Activated B cell treated with CpG ODN at 0.5 μM for 24 hours (primary cell): Measurements from ENCODE around the gene PIGO. TPM values are rescaled to one million over a fixed set of nuclear protein-coding genes. Genes with fewer than 3 reads are reported as not detected.
A peak's percentile ranks its signal among the peaks of the same experiment; 100 is the strongest.

Source experiments
- ATAC-seq: fragments of 200-7000 bp; cut with Tn5 transposase; one replicate; pipeline ENCODE4 v1.10.0; 2021; ENCODE audit warnings: low read depth, mild to moderate bottlenecking, moderate library complexity
- CTCF ChIA-PET: fragments of 350-600 bp; sonication (Branson Sonifier 250); formaldehyde crosslinking; loops from one replicate; lab custom pipeline; 2021; ENCODE audit warnings: antibody characterized with exemption; lab: Charles Lee
- POLR2A ChIA-PET: fragments of 350-600 bp; sonication (Branson Sonifier 250); formaldehyde crosslinking; loops from one replicate; lab custom pipeline; 2021; ENCODE audit warnings: antibody characterized with exemption; lab: Charles Lee
- DNase-seq: peaks from one replicate; pipeline ENCODE4 v3.0.0; 2022
- H3K27ac Mint-ChIP-seq: one replicate; pipeline ENCODE4 v1.8.0; 2020; ENCODE audit warnings: mixed read lengths
- H3K27me3 Mint-ChIP-seq: one replicate; pipeline ENCODE4 v1.8.0; 2021; ENCODE audit warnings: mixed read lengths
- H3K36me3 Mint-ChIP-seq: one replicate; pipeline ENCODE4 v1.8.0; 2021; ENCODE audit warnings: low read depth, mixed read lengths
- H3K4me1 Mint-ChIP-seq: one replicate; pipeline ENCODE4 v1.8.0; 2021; ENCODE audit warnings: mixed read lengths
- H3K4me3 Mint-ChIP-seq: one replicate; pipeline ENCODE4 v1.8.0; 2020; ENCODE audit warnings: mild to moderate bottlenecking, mixed read lengths
- H3K9me3 Mint-ChIP-seq: one replicate; pipeline ENCODE4 v1.8.0; 2020; ENCODE audit warnings: mixed read lengths
- CTCF ChIP-seq: fragments of 200-600 bp; IDR thresholded peaks from one replicate; pipeline ENCODE4 v1.8.0; 2022; ENCODE audit warnings: antibody characterized with exemption, mild to moderate bottlenecking
- intact Hi-C: fragments of 100-400 bp; cut with micrococcal nuclease; formaldehyde crosslinking; loops from one replicate; pipeline ENCODE4 v1.15.1; 2024
- total RNA-seq: library from RNA; stranded (reverse); gene quantifications from 2 replicates; pipeline ENCODE4 v1.2.3, GENCODE V29; 2022

Gene PIGO
- total RNA-seq, 1 donor from 2014 or later = 34.1 TPM

- intact Hi-C loops = no loop called here
- no peak for DNase-seq
- Mint-ChIP-seq H3K4me1 (peaks cover 43% of the 10 kb centered on the region), H3K9me3 (no peaks in the 10 kb centered on the region), H3K27me3 (no peaks in the 10 kb centered on the region), H3K4me3 (peak overlapping the region; percentile 89), H3K36me3 (peaks cover 38% of the 10 kb centered on the region), H3K27ac (peak overlapping the region; percentile 93)
- no peak for TF ChIP-seq CTCF
- no peak for ATAC-seq
- ChIA-PET CTCF (no interaction called here), POLR2A (no interaction called here)
These were observed 23.1 kb downstream of the PIGO start for GRCh38 chr9:35073279-35073612.

GRCh38 chr9:35072461-35073278, 23.7 kb downstream of the PIGO start, which contains the start of gene VCP:
Gene VCP (minus strand): TSS chr9:35072625. CDS start chr9:35072353, 272 bp downstream.
- CTCF ChIA-PET = interaction anchor here (1.0 to 2.9 kb wide), 4 partner anchors 22 to 173 kb away, joined by 3 to 22 read pairs (median 8); partner anchors contain the start of genes PIGO and STOML2
- no peak for TF ChIP-seq CTCF
- Mint-ChIP-seq H3K27ac (peak within 1 kb of the TSS; percentile 93), H3K4me3 (peak within 1 kb of the TSS; percentile 89), H3K4me1 (peaks cover 44% of the 10 kb centered on the region), H3K27me3 (no peaks in the 10 kb centered on the region), H3K36me3 (peaks cover 44% of the 10 kb centered on the region), H3K9me3 (no peaks in the 10 kb centered on the region)
- POLR2A ChIA-PET = interaction anchor here (0.5 to 2.6 kb wide), 19 partner anchors 10 to 756 kb away, joined by 3 to 47 read pairs (median 6); partner anchors contain the start of genes ATOSB, DNAJB5, FAM221B and GALT
- intact Hi-C loops = loop anchor here (1.0 kb wide), 9 partner anchors 8 to 743 kb away; partner anchors contain the start of genes CREB3, DNAJB5, HINT2 and PIGO
- ATAC-seq (peak; percentile 86), DNase-seq (peak; percentile 88)

- Mint-ChIP-seq H3K9me3 (no peaks in the 10 kb centered on the region), H3K36me3 (peaks cover 51% of the 10 kb centered on the region), H3K27me3 (no peaks in the 10 kb centered on the region), H3K4me3 (peak overlapping the region; percentile 89), H3K27ac (peak overlapping the region; percentile 93), H3K4me1 (peaks cover 51% of the 10 kb centered on the region)
- peak; percentile 63 for ATAC-seq
- intact Hi-C loops = loop anchor here (1.0 kb wide), 9 partner anchors 8 to 743 kb away; partner anchors contain the start of genes CREB3, DNAJB5, HINT2 and PIGO
- POLR2A ChIA-PET = interaction anchor here (0.5 to 2.6 kb wide), 23 partner anchors 8 to 1024 kb away, joined by 3 to 47 read pairs (median 4); partner anchors contain the start of genes ATOSB, DNAJB5, FAM221B and FANCG
- peak; percentile 80 for DNase-seq
- CTCF ChIA-PET = interaction anchor here (1.0 to 2.9 kb wide), 7 partner anchors 8 to 172 kb away, joined by 3 to 22 read pairs (median 6); partner anchors contain the start of genes FANCG, PIGO and STOML2
- no peak for TF ChIP-seq CTCF
These were observed 24.5 kb downstream of the PIGO start for GRCh38 chr9:35071814-35072460.

GRCh38 chr9:35070823-35071813, 25.3 kb downstream of the PIGO start:
- no peaks in the 10 kb centered on the region for H3K27me3 Mint-ChIP-seq
- ChIA-PET POLR2A (interaction anchor here (0.5 to 2.6 kb wide), 19 partner anchors 9 to 1023 kb away, joined by 3 to 47 read pairs (median 8); partner anchors contain the start of genes ATOSB, DNAJB5, FANCG and PIGO), CTCF (interaction anchor here (1.2 to 2.9 kb wide), 5 partner anchors 9 to 172 kb away, joined by 3 to 22 read pairs (median 10); partner anchors contain the start of genes FANCG and PIGO)
- intact Hi-C loops = no loop called here
- H3K4me3 Mint-ChIP-seq = peak overlapping the region; percentile 89
- H3K4me1 Mint-ChIP-seq = peaks cover 55% of the 10 kb centered on the region
- no peak for DNase-seq
- H3K36me3 Mint-ChIP-seq = peaks cover 57% of the 10 kb centered on the region
- H3K9me3 Mint-ChIP-seq = no peaks in the 10 kb centered on the region
- no peak for TF ChIP-seq CTCF
- no peak for ATAC-seq
- H3K27ac Mint-ChIP-seq = peak overlapping the region; percentile 93
